GM19328 (cell line): Measurements from ENCODE around the gene TIE1.
"Not testable (repeated sequence)": the region's sequence is repeated elsewhere in the genome, so short reads cannot be mapped to it uniquely, and the experiment has no call there.

ENCODE experiments used
- ATAC-seq: cut with Tn5 transposase; IDR thresholded peaks from one replicate; pipeline ENCODE4 v1.9.1; 2021; ENCODE audit warnings: mild to moderate bottlenecking, moderate library complexity; ENCODE audit not compliant: unreplicated experiment

TIE1 gene

DNA sequence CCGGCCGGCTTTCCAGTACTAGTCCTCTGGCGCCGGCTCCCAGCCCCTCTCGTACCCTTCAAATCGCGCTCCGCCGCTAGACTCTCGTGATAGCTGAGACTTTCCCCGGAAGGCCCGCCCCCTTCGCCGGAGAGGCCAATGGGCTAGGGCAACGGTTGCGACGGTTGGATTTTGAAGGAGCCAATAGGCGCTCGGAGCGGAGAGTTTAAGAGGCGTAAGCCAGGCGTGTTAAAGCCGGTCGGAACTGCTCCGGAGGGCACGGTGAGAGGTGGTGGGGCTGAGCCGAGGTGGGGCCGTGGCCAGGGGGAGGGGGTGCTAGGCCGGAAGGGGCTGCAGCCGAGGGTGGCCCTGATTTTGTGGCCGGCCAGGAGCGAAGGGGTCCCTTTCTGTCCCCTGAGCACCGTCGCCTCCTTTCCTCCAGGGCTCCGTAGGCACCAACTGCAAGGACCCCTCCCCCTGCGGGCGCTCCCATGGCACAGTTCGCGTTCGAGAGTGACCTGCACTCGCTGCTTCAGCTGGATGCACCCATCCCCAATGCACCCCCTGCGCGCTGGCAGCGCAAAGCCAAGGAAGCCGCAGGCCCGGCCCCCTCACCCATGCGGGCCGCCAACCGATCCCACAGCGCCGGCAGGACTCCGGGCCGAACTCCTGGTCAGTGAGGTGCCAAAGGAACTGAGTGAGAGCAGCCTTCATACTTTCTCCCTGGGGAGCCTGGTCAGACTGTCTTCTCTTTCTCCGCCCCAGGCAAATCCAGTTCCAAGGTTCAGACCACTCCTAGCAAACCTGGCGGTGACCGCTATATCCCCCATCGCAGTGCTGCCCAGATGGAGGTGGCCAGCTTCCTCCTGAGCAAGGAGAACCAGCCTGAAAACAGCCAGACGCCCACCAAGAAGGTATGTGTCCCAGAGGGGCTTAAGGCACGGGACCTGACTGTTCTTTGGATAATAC is 58.2 kb downstream of the TIE1 start, which contains the start of gene CDC20:
CDC20 (plus strand) TSS at position 236 of the 948 bp plus-strand sequence; CDS start at position 471, 235 bp downstream.
- ATAC-seq = peak; percentile 93

- no peak for ATAC-seq
These were observed 58.9 kb downstream of the TIE1 start for GRCh38 chr1:43359696-43360095.

DNA sequence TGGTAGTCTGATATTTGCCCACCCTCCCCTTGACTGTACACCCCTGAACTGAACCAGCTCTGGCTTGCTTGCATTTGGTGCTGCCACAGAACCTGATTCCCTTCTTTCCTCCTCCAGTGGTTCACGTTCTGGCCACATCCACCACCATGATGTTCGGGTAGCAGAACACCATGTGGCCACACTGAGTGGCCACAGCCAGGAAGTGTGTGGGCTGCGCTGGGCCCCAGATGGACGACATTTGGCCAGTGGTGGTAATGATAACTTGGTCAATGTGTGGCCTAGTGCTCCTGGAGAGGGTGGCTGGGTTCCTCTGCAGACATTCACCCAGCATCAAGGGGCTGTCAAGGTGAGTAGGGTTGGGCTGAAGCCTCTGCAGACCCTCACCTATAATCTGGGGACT is 59.8 kb downstream of the TIE1 start:
- no peak for ATAC-seq

GRCh38 chr1:43363283-43363934 is 62.6 kb downstream of the TIE1 start:
- no peak for ATAC-seq

DNA sequence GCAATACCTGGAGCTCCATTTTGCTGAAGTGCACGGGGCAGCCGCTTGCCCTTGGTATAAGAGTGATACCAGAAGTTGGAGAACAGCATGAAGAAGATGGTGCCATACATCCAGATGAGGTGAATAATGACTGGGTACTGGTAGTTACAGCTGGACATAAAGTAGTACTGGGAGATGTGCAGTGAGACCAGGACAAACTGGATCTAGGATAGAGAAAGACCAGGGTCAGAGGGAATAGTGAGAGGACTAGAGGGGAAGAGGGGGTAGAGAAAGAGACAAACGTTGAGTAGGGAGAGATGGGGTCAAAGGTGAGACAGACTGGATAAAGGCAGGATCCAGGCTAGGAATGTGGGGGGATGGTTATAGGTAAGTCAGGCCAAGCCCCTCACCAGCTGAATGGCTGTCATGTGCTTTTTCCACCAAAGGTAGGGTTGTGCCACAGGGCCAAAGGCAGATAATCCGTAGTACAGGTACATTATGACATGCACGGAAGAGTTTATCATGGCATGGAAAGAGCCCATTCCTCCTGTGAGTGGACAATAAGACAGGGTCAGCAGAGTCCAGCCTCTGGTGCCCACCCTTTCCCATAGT is 63.2 kb downstream of the TIE1 start:
- ATAC-seq = no peak

DNA sequence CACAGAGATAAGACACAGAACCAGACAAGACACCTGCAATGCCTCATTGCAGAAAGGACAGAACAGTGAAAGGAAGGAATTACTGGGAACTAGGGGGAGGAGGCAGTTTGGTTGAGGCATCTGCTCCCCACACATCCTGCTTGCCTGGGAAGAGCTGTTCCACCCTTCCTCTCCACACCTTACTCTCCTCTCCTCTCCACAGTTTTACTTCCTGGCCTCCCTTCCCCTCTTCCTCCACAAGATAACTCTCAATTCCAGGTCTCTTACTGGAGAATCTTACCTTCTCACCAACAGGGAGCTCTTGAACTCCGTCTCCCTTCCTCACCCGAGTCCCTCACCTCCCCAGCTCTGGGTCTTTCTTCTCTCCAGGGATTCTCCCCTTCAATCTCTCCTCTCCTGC is 64.9 kb downstream of the TIE1 start:
- ATAC-seq = no peak

DNA sequence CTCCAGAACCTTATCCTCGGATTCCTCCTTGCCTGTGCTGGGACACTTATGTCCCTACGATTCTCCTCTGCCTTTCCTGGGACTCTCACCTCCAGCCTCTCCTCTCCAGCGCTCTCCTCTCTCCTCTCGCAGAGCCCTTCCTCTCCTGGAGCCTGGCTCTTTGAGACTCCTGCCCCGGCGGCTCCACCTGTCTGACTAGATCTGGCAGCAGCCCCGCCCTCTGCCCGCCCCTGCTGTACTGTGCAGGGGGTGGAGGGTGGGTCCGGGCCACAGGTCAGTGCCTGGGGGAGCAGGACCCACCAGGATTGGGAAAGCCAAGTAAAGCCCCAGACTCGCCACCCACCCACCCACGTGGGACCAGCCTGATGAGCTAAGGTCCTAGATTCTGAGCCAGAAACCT is 65.4 kb downstream of the TIE1 start:
- ATAC-seq = no peak

GRCh38 chr1:43366601-43367025 is 65.8 kb downstream of the TIE1 start:
- ATAC-seq = no peak

DNA sequence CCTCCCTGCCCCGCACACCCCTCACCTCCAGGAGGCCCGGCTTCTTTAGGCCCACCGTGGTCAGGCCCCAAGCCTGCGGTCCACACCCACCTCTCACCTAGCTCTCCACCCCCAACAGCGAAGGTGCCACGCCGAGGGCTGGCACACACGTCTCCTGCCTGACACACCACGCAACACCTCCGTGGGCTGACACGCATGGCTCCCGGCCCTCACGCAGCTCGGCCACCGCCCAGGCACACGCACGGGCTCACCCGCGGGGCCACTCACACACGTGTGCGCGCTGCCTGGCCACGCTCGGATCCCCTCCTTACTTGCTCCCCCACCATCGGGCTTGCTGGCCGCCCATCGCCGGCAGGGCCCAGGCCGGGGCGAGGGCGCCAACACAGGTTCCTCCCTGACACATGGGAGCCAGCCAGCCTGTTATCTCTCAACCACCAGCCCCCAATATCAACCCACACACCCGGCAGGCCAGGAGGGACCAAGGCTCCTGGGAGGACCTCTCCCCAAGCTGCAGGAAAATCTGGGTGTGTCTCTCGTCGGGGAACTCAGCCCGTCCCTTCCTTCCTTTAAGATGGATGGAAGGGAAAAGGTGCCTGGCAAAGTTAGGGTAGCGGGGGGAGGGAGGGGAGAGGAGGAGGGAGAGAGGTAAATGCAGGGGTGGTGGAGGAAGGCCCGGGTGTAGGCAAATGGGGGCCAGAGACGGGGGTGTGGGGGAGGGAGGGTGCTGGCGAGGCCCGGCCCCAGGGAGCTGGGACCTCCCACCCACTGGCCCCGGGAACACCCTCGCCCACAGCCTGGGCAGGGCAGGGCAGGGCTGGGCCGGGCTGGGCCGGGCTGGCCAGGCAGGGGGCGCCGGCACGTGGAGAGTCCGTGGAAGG is 66.5 kb downstream of the TIE1 start:
- ATAC-seq = peak; percentile 47

- peak; percentile 78 for ATAC-seq
These were observed 67.3 kb downstream of the TIE1 start, which contains the start of gene ELOVL1 for GRCh38 chr1:43367904-43368645. ELOVL1 (minus strand) TSS chr1:43368011; CDS start chr1:43365609, 2,402 bp downstream.

- no peak for ATAC-seq
These were observed 67.9 kb downstream of the TIE1 start for GRCh38 chr1:43368646-43369020.

GRCh38 chr1:43369779-43370178 is 69.0 kb downstream of the TIE1 start:
- ATAC-seq = not testable (repeated sequence)

GRCh38 chr1:43370564-43370963 is 69.8 kb downstream of the TIE1 start:
- no peak for ATAC-seq

DNA sequence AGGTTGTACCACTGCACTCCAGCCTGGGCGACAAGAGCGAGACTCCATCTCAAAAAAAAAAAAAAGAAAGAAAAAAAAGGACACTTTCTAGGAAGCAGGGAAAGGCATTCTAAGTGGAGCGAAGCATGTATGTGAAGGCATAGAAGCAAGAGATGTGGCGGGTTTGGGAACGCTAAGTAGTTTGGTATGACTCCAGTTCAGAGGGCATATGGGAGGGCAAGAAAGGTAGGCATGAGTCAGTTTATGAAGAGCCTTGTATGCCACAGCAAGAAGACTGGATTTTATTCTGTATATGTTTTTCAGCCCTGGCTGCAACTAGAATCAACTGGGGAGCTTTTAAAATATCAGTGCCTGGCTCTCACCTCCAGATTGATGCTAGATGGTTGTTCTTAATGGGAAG is 71.4 kb downstream of the TIE1 start:
- ATAC-seq = no peak
